K562 (cell line): ENCODE results near the gene BTG2. TPM values are rescaled to one million over a fixed set of nuclear protein-coding genes. Genes with fewer than 3 reads are reported as not detected.

Experiments
- ATF2 ChIP-seq: sonication (generic); formaldehyde crosslinking; IDR thresholded peaks from 2 replicates; pipeline ENCODE4 v1.8.1; 2022; ENCODE audit warnings: missing genetic modification reagents
- BRD9 ChIP-seq: fragments of 450-650 bp; IDR thresholded peaks from 2 replicates; pipeline ENCODE4 v1.6.1; 2018; ENCODE audit warnings: low read depth; ENCODE audit not compliant: partially characterized antibody
- CSDE1 ChIP-seq, 2 experiments: fragments of 450-650 bp; IDR thresholded peaks; 2 replicates each; pipeline ENCODE4 v1.6.1; 2016; ENCODE audit warnings: mild to moderate bottlenecking in 1 of 2
- SAFB ChIP-seq: fragments of 200-400 bp; formaldehyde crosslinking; IDR thresholded peaks from 2 replicates; pipeline ENCODE4 v1.6.1; 2017; ENCODE audit warnings: low read depth, low read length, borderline replicate concordance
- SIN3B ChIP-seq: fragments of 450-650 bp; IDR thresholded peaks from 2 replicates; pipeline ENCODE4 v1.6.1; 2017; ENCODE audit warnings: low read depth, mild to moderate bottlenecking, moderate library complexity
- ZC3H11A ChIP-seq: IDR thresholded peaks from 2 replicates; pipeline ENCODE4 v1.6.1; 2012; ENCODE audit warnings: low read depth, low read length, improper control_type of control experiment
- ZNF324 ChIP-seq: fragments of 250-450 bp; sonication (Bioruptor Pico); IDR thresholded peaks from 2 replicates; pipeline ENCODE4 v1.4.0; 2020; ENCODE audit warnings: mild to moderate bottlenecking
- ZNF561 ChIP-seq: fragments of 450-650 bp; formaldehyde crosslinking; conservative IDR thresholded peaks from 2 replicates; pipeline ENCODE4 v1.4.0; 2020; ENCODE audit warnings: mild to moderate bottlenecking, moderate library complexity
- ZNF668 ChIP-seq: fragments of 250-450 bp; sonication (Bioruptor Pico); IDR thresholded peaks from 2 replicates; pipeline ENCODE4 v1.8.0; 2022; ENCODE audit warnings: mild to moderate bottlenecking, inconsistent platforms
- polyA plus RNA-seq, 8 experiments: library from polyadenylated mRNA; depleted of rRNA in 4 of 8; stranded (reverse) in 5 of 8; unstranded in 3 of 8; fragments of >200 nt; fragmentation: Nextera tagmentation in 2 of 8; fragmentation: Illumina TruSeq in 1 of 8; extraction: Ambion mirVana in 2 of 8; extraction: Trizol in 1 of 8; gene quantifications; 2 replicates each; pipeline versions ENCODE4 v1.2.1 to v1.2.3, GENCODE V29; 2011 to 2014; ENCODE audit warnings: inconsistent platforms in 1 of 8, missing spikeins in 1 of 8
- total RNA-seq, 7 experiments: library from RNA; depleted of rRNA in 6 of 7; stranded (reverse); fragments of >200 nt in 6 of 7; fragmentation: Illumina TruSeq in 2 of 7; extraction: Trizol in 2 of 7; gene quantifications; 2 replicates each; pipeline versions ENCODE4 v1.2.1 to v1.2.3, GENCODE V29; 2011 to 2021; ENCODE audit warnings: low replicate concordance in 1 of 7
- TF ChIP-seq, protein P1 (sequence below): fragments of 250-450 bp; sonication (Bioruptor Pico); IDR thresholded peaks from 2 replicates; pipeline ENCODE4 v1.5.0; 2021; ENCODE audit warnings: mild to moderate bottlenecking, borderline replicate concordance
- TF ChIP-seq, protein P2 (sequence below): sonication (generic); formaldehyde crosslinking; IDR thresholded peaks from 2 replicates; pipeline ENCODE4 v1.8.1; 2023; ENCODE audit warnings: mild to moderate bottlenecking, missing genetic modification reagents
- TF ChIP-seq, protein P3 (sequence below): fragments of 250-450 bp; sonication (Bioruptor Pico); IDR thresholded peaks from 2 replicates; pipeline ENCODE4 v1.4.0; 2020; ENCODE audit warnings: mild to moderate bottlenecking, moderate library complexity
- TF ChIP-seq, protein P4 (sequence below): fragments of 450-650 bp; IDR thresholded peaks from 2 replicates; pipeline ENCODE4 v1.6.1; 2018; ENCODE audit not compliant: partially characterized antibody

BTG2 gene
- total and polyA plus RNA-seq, 9 of the 15 experiments (the other 6 are each of a cell fraction or from before 2014, with no cell fraction given) = 2.3 to 41.9 (median 8.7) TPM

DNA sequence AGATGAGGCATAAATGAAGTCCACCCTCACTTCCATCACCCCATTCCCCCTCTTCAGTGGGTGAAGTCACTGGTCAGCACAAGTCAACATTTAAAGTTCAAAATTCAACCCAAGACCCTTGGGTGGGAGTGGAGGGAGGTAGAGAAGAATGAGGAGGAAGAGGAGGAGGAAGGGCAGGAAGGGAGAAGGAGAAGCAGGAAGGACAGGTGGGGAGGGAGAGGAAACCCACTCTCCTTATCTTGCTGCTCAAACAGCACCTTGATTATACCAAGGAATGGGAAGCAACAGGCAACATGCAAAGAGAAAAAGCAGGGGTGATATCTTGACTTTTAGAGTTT is 4.0 kb upstream of the BTG2 start (continued):
- TF ChIP-seq, protein P1, sequence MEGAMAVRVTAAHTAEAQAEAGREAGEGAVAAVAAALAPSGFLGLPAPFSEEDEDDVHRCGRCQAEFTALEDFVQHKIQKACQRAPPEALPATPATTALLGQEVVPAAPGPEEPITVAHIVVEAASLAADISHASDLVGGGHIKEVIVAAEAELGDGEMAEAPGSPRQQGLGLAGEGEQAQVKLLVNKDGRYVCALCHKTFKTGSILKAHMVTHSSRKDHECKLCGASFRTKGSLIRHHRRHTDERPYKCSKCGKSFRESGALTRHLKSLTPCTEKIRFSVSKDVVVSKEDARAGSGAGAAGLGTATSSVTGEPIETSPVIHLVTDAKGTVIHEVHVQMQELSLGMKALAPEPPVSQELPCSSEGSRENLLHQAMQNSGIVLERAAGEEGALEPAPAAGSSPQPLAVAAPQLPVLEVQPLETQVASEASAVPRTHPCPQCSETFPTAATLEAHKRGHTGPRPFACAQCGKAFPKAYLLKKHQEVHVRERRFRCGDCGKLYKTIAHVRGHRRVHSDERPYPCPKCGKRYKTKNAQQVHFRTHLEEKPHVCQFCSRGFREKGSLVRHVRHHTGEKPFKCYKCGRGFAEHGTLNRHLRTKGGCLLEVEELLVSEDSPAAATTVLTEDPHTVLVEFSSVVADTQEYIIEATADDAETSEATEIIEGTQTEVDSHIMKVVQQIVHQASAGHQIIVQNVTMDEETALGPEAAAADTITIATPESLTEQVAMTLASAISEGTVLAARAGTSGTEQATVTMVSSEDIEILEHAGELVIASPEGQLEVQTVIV (CRISPR knock-in tag) = no peak
- TF ChIP-seq SIN3B = no peak
- TF ChIP-seq ZNF668 (CRISPR knock-in tag) = no peak
- no peak for TF ChIP-seq ZC3H11A
- no peak for TF ChIP-seq ZNF324 (CRISPR knock-in tag)
- TF ChIP-seq BRD9 = no peak
- no peak for TF ChIP-seq ATF2
- TF ChIP-seq, protein P2, sequence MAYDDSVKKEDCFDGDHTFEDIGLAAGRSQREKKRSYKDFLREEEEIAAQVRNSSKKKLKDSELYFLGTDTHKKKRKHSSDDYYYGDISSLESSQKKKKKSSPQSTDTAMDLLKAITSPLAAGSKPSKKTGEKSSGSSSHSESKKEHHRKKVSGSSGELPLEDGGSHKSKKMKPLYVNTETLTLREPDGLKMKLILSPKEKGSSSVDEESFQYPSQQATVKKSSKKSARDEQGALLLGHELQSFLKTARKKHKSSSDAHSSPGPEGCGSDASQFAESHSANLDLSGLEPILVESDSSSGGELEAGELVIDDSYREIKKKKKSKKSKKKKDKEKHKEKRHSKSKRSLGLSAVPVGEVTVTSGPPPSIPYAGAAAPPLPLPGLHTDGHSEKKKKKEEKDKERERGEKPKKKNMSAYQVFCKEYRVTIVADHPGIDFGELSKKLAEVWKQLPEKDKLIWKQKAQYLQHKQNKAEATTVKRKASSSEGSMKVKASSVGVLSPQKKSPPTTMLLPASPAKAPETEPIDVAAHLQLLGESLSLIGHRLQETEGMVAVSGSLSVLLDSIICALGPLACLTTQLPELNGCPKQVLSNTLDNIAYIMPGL (CRISPR knock-in tag) = no peak
- TF ChIP-seq, protein P3, sequence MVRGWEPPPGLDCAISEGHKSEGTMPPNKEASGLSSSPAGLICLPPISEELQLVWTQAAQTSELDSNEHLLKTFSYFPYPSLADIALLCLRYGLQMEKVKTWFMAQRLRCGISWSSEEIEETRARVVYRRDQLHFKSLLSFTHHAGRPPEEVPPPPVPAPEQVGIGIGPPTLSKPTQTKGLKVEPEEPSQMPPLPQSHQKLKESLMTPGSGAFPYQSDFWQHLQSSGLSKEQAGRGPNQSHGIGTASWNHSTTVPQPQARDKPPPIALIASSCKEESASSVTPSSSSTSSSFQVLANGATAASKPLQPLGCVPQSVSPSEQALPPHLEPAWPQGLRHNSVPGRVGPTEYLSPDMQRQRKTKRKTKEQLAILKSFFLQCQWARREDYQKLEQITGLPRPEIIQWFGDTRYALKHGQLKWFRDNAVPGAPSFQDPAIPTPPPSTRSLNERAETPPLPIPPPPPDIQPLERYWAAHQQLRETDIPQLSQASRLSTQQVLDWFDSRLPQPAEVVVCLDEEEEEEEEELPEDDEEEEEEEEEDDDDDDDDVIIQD (CRISPR knock-in tag) = no peak
- TF ChIP-seq SAFB = no peak
- TF ChIP-seq CSDE1 (IDR thresholded peaks at IDR 0.05) = no peak
- TF ChIP-seq ZNF561 = no peak
- TF ChIP-seq, protein P4, sequence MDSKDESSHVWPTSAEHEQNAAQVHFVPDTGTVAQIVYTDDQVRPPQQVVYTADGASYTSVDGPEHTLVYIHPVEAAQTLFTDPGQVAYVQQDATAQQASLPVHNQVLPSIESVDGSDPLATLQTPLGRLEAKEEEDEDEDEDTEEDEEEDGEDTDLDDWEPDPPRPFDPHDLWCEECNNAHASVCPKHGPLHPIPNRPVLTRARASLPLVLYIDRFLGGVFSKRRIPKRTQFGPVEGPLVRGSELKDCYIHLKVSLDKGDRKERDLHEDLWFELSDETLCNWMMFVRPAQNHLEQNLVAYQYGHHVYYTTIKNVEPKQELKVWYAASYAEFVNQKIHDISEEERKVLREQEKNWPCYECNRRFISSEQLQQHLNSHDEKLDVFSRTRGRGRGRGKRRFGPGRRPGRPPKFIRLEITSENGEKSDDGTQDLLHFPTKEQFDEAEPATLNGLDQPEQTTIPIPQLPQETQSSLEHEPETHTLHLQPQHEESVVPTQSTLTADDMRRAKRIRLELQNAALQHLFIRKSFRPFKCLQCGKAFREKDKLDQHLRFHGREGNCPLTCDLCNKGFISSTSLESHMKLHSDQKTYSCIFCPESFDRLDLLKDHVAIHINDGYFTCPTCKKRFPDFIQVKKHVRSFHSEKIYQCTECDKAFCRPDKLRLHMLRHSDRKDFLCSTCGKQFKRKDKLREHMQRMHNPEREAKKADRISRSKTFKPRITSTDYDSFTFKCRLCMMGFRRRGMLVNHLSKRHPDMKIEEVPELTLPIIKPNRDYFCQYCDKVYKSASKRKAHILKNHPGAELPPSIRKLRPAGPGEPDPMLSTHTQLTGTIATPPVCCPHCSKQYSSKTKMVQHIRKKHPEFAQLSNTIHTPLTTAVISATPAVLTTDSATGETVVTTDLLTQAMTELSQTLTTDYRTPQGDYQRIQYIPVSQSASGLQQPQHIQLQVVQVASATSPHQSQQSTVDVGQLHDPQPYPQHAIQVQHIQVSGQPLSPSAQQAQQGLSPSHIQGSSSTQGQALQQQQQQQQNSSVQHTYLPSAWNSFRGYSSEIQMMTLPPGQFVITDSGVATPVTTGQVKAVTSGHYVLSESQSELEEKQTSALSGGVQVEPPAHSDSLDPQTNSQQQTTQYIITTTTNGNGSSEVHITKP = no peak
